Trophoblast cell (in vitro differentiated cells and primary cell): Measurements from ENCODE around the gene NGFR.

Experiments
- DNase-seq, 2 donors: peaks; one replicate each; pipeline ENCODE4 v3.0.0-alpha.2; 2016
- H2AFZ ChIP-seq: 2 replicates; pipeline ENCODE4 v1.6.1; 2013; ENCODE audit warnings: low read length, moderate library complexity, mild to moderate bottlenecking; ENCODE audit not compliant: insufficient read depth, poor library complexity
- H2AK5ac ChIP-seq: 2 replicates; pipeline ENCODE4 v1.6.1; 2013; ENCODE audit warnings: mild to moderate bottlenecking, low read length
- H2BK120ac ChIP-seq: 2 replicates; pipeline ENCODE4 v1.6.1; 2013; ENCODE audit warnings: low read length, mild to moderate bottlenecking, moderate library complexity; ENCODE audit not compliant: insufficient read depth, poor library complexity
- H2BK12ac ChIP-seq: 2 replicates; pipeline ENCODE4 v1.6.1; 2013; ENCODE audit warnings: mild to moderate bottlenecking, low read length, moderate library complexity
- H2BK5ac ChIP-seq: 2 replicates; pipeline ENCODE4 v1.6.1; 2013; ENCODE audit warnings: low read length, low read depth, moderate library complexity, mild to moderate bottlenecking; ENCODE audit not compliant: poor library complexity
- H3K14ac ChIP-seq: 2 replicates; pipeline ENCODE4 v1.6.1; 2013; ENCODE audit warnings: mild to moderate bottlenecking, low read length
- H3K18ac ChIP-seq: 2 replicates; pipeline ENCODE4 v1.6.1; 2013; ENCODE audit warnings: mild to moderate bottlenecking, low read length
- H3K23ac ChIP-seq: 2 replicates; pipeline ENCODE4 v1.6.1; 2013; ENCODE audit warnings: low read length
- H3K27ac ChIP-seq: 2 replicates; pipeline ENCODE4 v1.5.1; 2013; ENCODE audit warnings: low read depth, mild to moderate bottlenecking, inconsistent platforms, low read length, moderate library complexity
- H3K27me3 ChIP-seq: 2 replicates; pipeline ENCODE4 v1.6.1; 2013; ENCODE audit warnings: inconsistent platforms, mild to moderate bottlenecking, low read length, moderate library complexity; ENCODE audit not compliant: insufficient read depth
- H3K36me3 ChIP-seq, 2 experiments: 1 replicate in 1 of 2; 2 replicates in 1 of 2; pipeline ENCODE4 v1.6.1; 2013; ENCODE audit warnings: low read length in 2 of 2, mild to moderate bottlenecking in 2 of 2, moderate library complexity in 1 of 2; ENCODE audit not compliant: insufficient read depth in 2 of 2, control insufficient read depth in 1 of 2
- H3K4ac ChIP-seq: 2 replicates; pipeline ENCODE4 v1.6.1; 2013; ENCODE audit warnings: low read depth, mild to moderate bottlenecking, low read length, moderate library complexity
- H3K4me1 ChIP-seq, 2 experiments: 1 replicate in 1 of 2; 2 replicates in 1 of 2; pipeline ENCODE4 v1.6.1; 2013; ENCODE audit warnings: low read length in 2 of 2, mild to moderate bottlenecking in 2 of 2, moderate library complexity in 1 of 2; ENCODE audit not compliant: insufficient read depth in 2 of 2, control insufficient read depth in 1 of 2
- H3K4me2 ChIP-seq: 2 replicates; pipeline ENCODE4 v1.6.1; 2013; ENCODE audit warnings: inconsistent platforms, mild to moderate bottlenecking, low read length, moderate library complexity
- H3K4me3 ChIP-seq: 2 replicates; pipeline ENCODE4 v1.5.1; 2013; ENCODE audit warnings: mild to moderate bottlenecking, low read depth, low read length, inconsistent platforms
- H3K79me1 ChIP-seq: one replicate; pipeline ENCODE4 v1.6.1; 2013; ENCODE audit warnings: low read length
- H3K79me2 ChIP-seq: 2 replicates; pipeline ENCODE4 v1.6.1; 2013; ENCODE audit warnings: low read length, mild to moderate bottlenecking; ENCODE audit not compliant: control insufficient read depth, insufficient read depth, poor library complexity
- H3K9ac ChIP-seq: 2 replicates; pipeline ENCODE4 v1.6.1; 2013; ENCODE audit warnings: mild to moderate bottlenecking, low read length
- H3K9me3 ChIP-seq: 2 replicates; pipeline ENCODE4 v1.6.1; 2013; ENCODE audit warnings: low read depth, mild to moderate bottlenecking, control low read depth, inconsistent platforms, low read length; ENCODE audit not compliant: insufficient read depth
- H4K12ac ChIP-seq: 2 replicates; pipeline ENCODE4 v1.6.1; 2013; ENCODE audit warnings: low read depth, mild to moderate bottlenecking, low read length, moderate library complexity
- H4K8ac ChIP-seq: 2 replicates; pipeline ENCODE4 v1.6.1; 2013; ENCODE audit warnings: low read depth, mild to moderate bottlenecking, low read length, moderate library complexity
- H4K91ac ChIP-seq: one replicate; pipeline ENCODE4 v1.6.1; 2013; ENCODE audit warnings: low read depth, mild to moderate bottlenecking, low read length, moderate library complexity
- WGBS: extraction: QIAGEN DNeasy Blood & Tissue Kit; methylation state at CpG from one replicate; pipeline ENCODE4 v1.1.7; 2013; ENCODE audit warnings: missing lambda C conversion rate; ENCODE audit not compliant: insufficient read length, insufficient coverage; ENCODE audit errors: extremely low coverage; 5-methylcytosine and 5-hydroxymethylcytosine counted together

The NGFR gene

GRCh38 chr17:49553676-49554335 is 58.7 kb downstream of the NGFR start:
- H3K9ac ChIP-seq = no peak overlapping the region
- no peaks in the 10 kb centered on the region for H3K9me3 ChIP-seq
- H4K12ac ChIP-seq = no peak overlapping the region
- no peak overlapping the region for H2AK5ac ChIP-seq
- H3K36me3 ChIP-seq = no peaks in the 10 kb centered on the region
- H3K18ac ChIP-seq = no peak overlapping the region
- no peak overlapping the region for H2AFZ ChIP-seq
- no peak overlapping the region for H3K4me3 ChIP-seq
- H3K14ac ChIP-seq = no peak overlapping the region
- H4K8ac ChIP-seq = no peak overlapping the region
- no peak overlapping the region for H3K4ac ChIP-seq
- no peak overlapping the region for H4K91ac ChIP-seq
- H3K4me1 ChIP-seq = peaks cover 5 to 6% of the 10 kb centered on the region in 2 experiments
- H2BK12ac ChIP-seq = no peak overlapping the region
- H3K23ac ChIP-seq = no peak overlapping the region
- no peak overlapping the region for H2BK5ac ChIP-seq
- no peak for DNase-seq
- H2BK120ac ChIP-seq = no peak overlapping the region
- no peaks in the 10 kb centered on the region for H3K79me1 ChIP-seq
- no peaks in the 10 kb centered on the region for H3K79me2 ChIP-seq
- no peak overlapping the region for H3K4me2 ChIP-seq
- WGBS = no CpG with 5 or more reads among the region's 8 CpGs
- H3K27me3 ChIP-seq = no peaks in the 10 kb centered on the region
- H3K27ac ChIP-seq = no peak overlapping the region

- H3K79me2 ChIP-seq = no peaks in the 10 kb centered on the region
- H2AK5ac ChIP-seq = no peak overlapping the region
- no peak overlapping the region for H3K4ac ChIP-seq
- no peak overlapping the region for H2BK5ac ChIP-seq
- H3K23ac ChIP-seq = no peak overlapping the region
- H2AFZ ChIP-seq = no peak overlapping the region
- H3K4me2 ChIP-seq = no peak overlapping the region
- H3K27ac ChIP-seq = no peak overlapping the region
- H4K8ac ChIP-seq = no peak overlapping the region
- H3K36me3 ChIP-seq = no peaks in the 10 kb centered on the region
- no peak overlapping the region for H3K9ac ChIP-seq
- peaks cover 5 to 6% of the 10 kb centered on the region in 2 experiments for H3K4me1 ChIP-seq
- no CpG with 5 or more reads among the region's 14 CpGs for WGBS
- no peak for DNase-seq
- no peaks in the 10 kb centered on the region for H3K27me3 ChIP-seq
- no peak overlapping the region for H4K91ac ChIP-seq
- no peak overlapping the region for H2BK120ac ChIP-seq
- no peaks in the 10 kb centered on the region for H3K9me3 ChIP-seq
- H3K18ac ChIP-seq = no peak overlapping the region
- H4K12ac ChIP-seq = no peak overlapping the region
- H3K4me3 ChIP-seq = no peak overlapping the region
- no peak overlapping the region for H3K14ac ChIP-seq
- H3K79me1 ChIP-seq = no peaks in the 10 kb centered on the region
- no peak overlapping the region for H2BK12ac ChIP-seq
These were observed 59.8 kb downstream of the NGFR start for GRCh38 chr17:49554694-49555494.

GRCh38 chr17:49555495-49556222 is 60.6 kb downstream of the NGFR start:
- H2BK12ac ChIP-seq = no peak overlapping the region
- H3K14ac ChIP-seq = no peak overlapping the region
- H3K4me3 ChIP-seq = no peak overlapping the region
- no peak overlapping the region for H2BK120ac ChIP-seq
- no peak for DNase-seq
- H3K4me2 ChIP-seq = no peak overlapping the region
- H3K79me2 ChIP-seq = no peaks in the 10 kb centered on the region
- H4K91ac ChIP-seq = no peak overlapping the region
- H3K79me1 ChIP-seq = no peaks in the 10 kb centered on the region
- H3K36me3 ChIP-seq = no peaks in the 10 kb centered on the region
- H3K4ac ChIP-seq = no peak overlapping the region
- H3K27ac ChIP-seq = no peak overlapping the region
- no peak overlapping the region for H3K18ac ChIP-seq
- H3K27me3 ChIP-seq = no peaks in the 10 kb centered on the region
- H3K9me3 ChIP-seq = no peaks in the 10 kb centered on the region
- H3K4me1 ChIP-seq = peaks cover 5 to 6% of the 10 kb centered on the region in 2 experiments
- H4K8ac ChIP-seq = peak overlapping the region; percentile 41
- peak overlapping the region; percentile 10 for H4K12ac ChIP-seq
- H2AK5ac ChIP-seq = no peak overlapping the region
- no peak overlapping the region for H3K9ac ChIP-seq
- H2AFZ ChIP-seq = no peak overlapping the region
- no CpG with 5 or more reads among the region's 19 CpGs for WGBS
- H2BK5ac ChIP-seq = no peak overlapping the region
- H3K23ac ChIP-seq = no peak overlapping the region

GRCh38 chr17:49556223-49556943 is 61.3 kb downstream of the NGFR start:
- Histone ChIP-seq H3K36me3 (no peaks in the 10 kb centered on the region), H3K4me1 (peaks cover 4% of the 10 kb centered on the region in 2 experiments), H4K91ac (no peak overlapping the region), H2BK120ac (no peak overlapping the region), H3K23ac (no peak overlapping the region), H3K4me2 (peak overlapping the region; percentile 35), H3K4me3 (no peak overlapping the region), H2BK12ac (no peak overlapping the region), H3K18ac (no peak overlapping the region), H2AK5ac (no peak overlapping the region), H4K12ac (peak overlapping the region; percentile 10), H3K14ac (no peak overlapping the region), H3K79me1 (no peaks in the 10 kb centered on the region), H2AFZ (no peak overlapping the region), H3K9me3 (no peaks in the 10 kb centered on the region), H4K8ac (peak overlapping the region; percentile 41), H3K4ac (no peak overlapping the region), H2BK5ac (no peak overlapping the region), H3K27me3 (no peaks in the 10 kb centered on the region), H3K27ac (no peak overlapping the region), H3K79me2 (no peaks in the 10 kb centered on the region), H3K9ac (no peak overlapping the region)
- peak; percentile 65 to 75 for DNase-seq
- WGBS = no CpG with 5 or more reads among the region's 30 CpGs
